HFF-Myc (cell line): Measurements from ENCODE around the gene DAP3.
"Not testable (repeated sequence)": the region's sequence is repeated elsewhere in the genome, so short reads cannot be mapped to it uniquely, and the experiment has no call there.

Experiments
- DNase-seq: peaks from one replicate; pipeline ENCODE4 v3.0.0-alpha.2; 2011; ENCODE audit warnings: low read depth; ENCODE audit errors: extremely low read depth
- H3K4me3 ChIP-seq: replicated peaks from 2 replicates; pipeline ENCODE4 v1.5.1; 2011; ENCODE audit warnings: low read depth, mild to moderate bottlenecking, control low read depth, low read length
- TF ChIP-seq, protein P1 (sequence below): IDR thresholded peaks from 2 replicates; pipeline ENCODE4 v1.5.1; 2012; ENCODE audit warnings: mild to moderate bottlenecking, low read depth, low read length, control low read depth; ENCODE audit errors: missing control alignments

Gene DAP3

DNA sequence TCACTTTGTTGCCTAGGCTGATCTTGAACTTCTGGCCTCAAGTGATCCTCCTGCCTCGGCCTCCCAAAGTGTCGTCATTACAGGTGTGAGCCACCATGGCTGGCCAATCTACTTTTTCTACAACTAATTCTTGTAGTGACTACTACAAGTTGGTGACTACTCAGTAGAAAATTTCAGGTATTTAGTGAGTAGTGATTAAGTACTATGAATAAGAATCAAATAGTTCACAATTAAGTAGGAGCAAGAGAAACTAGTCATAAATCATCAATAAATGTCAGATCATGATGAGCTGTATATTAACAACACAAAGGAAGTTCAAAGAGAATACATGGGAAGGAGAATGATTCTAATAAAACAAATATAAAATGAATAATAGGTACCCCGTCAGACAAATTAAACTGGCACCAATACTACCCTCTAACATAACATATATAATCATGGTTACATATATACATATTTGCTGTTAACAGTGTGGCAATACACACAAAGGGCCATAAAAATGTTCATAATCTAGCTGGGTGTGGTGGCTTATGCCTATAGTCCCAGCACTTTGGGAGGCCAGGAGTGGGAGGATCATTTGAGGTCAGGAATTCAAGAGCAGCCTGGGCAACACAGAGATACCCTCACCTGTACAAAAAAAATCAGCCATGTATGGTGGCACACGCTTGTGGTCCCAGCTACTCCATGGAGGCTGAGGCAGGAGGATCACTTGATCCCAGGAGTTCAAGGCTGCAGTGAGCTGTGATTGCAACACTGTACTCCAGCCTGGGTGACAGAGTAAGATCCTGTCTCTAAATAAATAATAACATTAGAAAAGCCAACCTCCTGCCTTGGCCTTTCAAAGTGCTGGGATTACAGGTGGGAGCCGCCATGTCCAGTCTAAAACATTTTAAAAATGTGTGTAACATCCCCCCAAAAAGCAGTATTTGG, 19.4 kb upstream of the DAP3 start:
- H3K4me3 ChIP-seq = no peak overlapping the region
- TF ChIP-seq, protein P1, sequence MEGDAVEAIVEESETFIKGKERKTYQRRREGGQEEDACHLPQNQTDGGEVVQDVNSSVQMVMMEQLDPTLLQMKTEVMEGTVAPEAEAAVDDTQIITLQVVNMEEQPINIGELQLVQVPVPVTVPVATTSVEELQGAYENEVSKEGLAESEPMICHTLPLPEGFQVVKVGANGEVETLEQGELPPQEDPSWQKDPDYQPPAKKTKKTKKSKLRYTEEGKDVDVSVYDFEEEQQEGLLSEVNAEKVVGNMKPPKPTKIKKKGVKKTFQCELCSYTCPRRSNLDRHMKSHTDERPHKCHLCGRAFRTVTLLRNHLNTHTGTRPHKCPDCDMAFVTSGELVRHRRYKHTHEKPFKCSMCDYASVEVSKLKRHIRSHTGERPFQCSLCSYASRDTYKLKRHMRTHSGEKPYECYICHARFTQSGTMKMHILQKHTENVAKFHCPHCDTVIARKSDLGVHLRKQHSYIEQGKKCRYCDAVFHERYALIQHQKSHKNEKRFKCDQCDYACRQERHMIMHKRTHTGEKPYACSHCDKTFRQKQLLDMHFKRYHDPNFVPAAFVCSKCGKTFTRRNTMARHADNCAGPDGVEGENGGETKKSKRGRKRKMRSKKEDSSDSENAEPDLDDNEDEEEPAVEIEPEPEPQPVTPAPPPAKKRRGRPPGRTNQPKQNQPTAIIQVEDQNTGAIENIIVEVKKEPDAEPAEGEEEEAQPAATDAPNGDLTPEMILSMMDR = no peak
- no peak for DNase-seq

DNA sequence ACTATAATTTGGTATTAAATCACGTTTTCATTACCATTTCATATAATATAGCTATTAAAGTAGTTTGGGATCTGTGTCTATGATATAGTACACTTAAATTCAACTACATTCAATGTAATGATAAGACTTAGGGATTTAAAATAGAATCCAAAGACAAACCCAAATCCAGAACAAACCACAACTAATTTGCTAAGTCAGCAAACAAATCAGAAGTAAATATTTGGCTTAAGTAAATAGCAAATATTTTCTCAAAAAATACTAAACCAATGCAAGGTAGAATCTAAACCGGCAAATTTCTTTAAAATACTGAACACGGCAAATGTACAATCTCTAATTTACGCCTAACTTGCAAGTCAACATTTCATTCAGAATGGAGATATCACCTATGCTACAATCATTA, 17.1 kb upstream of the DAP3 start:
- TF ChIP-seq, protein P1 = no peak

DNA sequence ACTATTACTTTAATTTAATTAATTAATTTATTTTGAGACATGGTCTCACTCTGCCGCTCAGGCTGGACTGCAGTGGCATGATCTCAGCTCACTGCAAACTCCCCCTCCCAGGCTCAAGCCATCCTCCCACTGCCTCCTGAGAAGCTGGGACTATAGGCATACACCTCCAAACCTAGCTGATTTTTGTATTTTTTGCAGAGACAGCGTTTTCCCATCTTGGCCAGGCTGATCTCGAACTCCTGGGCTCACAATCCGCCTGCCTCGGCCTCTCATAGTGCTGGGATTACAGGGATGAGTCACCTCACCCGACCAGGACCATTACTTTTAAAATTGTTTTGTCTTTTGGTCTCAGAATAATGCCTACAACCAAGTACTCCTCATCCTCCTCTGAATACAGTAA, 15.9 kb upstream of the DAP3 start:
- TF ChIP-seq, protein P1 = no peak

More for the DNA sequence above, 17.1 kb upstream of the DAP3 start:
- no peak for DNase-seq
- H3K4me3 ChIP-seq = no peak overlapping the region

DNA sequence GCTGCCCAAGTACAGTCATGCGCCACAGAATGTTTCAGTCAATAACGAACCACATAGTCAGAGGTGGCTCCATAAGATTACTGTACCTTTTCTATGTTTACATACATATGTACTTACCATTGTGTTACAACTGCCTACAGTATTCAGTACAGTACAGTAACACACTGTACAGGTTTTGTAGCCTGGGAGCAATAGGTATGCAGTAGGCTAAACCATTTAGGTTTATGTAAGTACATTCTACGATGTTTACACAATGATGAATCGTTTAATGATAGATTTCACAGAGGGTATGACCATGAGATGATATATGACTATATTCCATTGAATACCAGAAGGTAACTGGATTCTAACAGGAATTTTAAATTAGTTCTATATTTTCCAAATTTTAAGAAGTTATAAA, 10.9 kb upstream of the DAP3 start:
- TF ChIP-seq, protein P1 = no peak

More for the DNA sequence above, 15.9 kb upstream of the DAP3 start:
- H3K4me3 ChIP-seq = no peak overlapping the region
- no peak for DNase-seq

DNA sequence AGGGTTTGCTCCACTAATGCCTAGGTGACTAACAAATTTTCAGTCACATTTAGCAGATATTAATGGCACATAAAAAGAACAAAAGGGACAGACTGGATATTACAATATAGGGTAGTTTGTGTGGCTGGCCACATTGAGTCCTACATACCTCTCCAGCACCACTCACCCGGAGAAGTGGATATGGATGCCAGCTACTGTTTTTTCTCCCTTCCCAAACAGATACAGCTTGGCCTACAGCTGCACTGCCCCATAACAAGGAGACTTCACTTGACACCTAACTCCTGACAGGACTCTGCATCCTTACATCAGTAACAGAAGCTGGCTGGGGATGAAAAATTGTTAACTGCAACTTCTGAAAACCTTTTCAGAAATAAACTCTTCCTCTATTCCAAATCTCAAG, 9.9 kb upstream of the DAP3 start:
- not testable (repeated sequence) for DNase-seq, H3K4me3 ChIP-seq

More for the DNA sequence above, 10.9 kb upstream of the DAP3 start:
- H3K4me3 ChIP-seq = no peak overlapping the region
- DNase-seq = no peak

DNA sequence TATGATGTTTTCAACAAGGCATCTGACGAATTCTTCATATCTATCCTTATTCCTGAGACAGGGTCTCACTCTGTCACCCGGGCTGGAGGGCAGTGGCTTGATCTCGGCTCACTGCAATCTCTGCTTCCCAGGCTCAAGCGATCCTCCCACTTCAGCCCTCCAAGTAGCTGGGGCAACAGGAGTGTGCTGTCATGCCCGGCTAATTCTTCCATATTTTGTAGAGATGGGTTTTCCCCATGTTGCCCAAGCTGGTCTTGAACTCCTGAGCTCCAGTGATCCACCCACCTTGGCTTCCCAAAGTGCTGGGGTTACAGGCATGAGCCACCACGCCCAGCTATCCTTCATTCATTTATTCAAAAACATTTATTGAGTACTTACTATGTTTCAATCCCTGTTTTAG, 8.4 kb upstream of the DAP3 start:
- H3K4me3 ChIP-seq = no peak overlapping the region
- DNase-seq = no peak
- TF ChIP-seq, protein P1 = no peak

DNA sequence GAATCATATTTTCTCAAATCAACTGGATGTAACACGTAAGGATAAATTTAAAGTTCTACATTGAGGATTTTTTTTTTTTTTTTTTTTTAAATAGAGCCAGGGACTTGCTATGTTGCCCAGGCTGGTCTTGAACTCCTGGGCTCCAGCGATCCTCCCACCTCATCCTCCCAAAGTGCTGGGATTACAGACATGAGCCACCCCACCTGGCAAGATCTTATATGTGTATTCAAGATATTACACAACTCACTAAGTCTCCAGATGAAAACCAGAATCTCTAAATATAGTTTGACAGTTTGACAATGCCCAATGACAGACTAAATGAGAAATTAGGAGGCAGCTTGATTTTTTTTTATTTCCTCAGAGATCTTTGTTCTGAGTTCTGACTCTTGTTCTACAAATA, 7.1 kb upstream of the DAP3 start:
- no peak for DNase-seq
- no peak overlapping the region for H3K4me3 ChIP-seq
- TF ChIP-seq, protein P1 = no peak

DNA sequence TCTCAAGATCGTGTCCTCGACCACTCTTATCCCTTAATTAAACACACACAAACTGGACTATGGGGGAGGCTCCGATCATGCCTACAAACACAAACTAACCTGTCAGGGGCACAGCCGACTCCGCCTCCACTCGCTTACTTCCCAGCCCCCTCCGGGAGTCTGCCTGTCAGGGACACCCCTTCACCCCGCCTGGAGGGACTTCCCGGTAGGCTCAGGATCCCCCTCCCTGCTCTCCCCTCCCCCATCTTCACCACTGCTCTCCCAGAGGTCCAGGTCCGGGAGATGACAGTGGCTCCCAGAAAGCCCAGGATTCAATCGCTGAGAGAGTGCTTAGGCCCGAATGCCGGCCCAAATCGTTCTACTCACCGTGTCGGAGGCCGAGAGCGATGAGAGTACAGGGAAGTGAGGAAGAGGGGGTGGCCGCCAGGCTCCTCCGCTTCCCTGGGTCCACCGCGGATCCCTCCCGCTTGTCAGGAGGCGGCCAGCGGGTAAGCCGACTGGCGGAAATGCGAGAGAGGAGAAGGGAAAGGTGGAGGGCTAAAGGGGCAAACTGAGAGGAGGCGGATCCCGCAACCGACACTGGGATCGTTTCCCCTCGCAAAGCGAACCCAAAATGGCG, 1.1 kb upstream of the DAP3 start:
- peak overlapping the region; percentile 91 for H3K4me3 ChIP-seq
- not testable (repeated sequence) for DNase-seq
